Activated CD4-positive, alpha-beta T cell treated with anti-CD3 and anti-CD28 coated beads, Interleukin-10, Interleukin-2, amounts not matched to agents 100 ng/mL and 50 ng/mL, durations not matched to agents 16 hours and 8 hours (primary cell): ENCODE results near the gene MAP7D3.
"Not testable (repeated sequence)": the region's sequence is repeated elsewhere in the genome, so short reads cannot be mapped to it uniquely, and the experiment has no call there.

Experiments used
- DNase-seq: peaks from one replicate; pipeline ENCODE4 v3.0.0-alpha.2; 2020

The MAP7D3 gene

DNA sequence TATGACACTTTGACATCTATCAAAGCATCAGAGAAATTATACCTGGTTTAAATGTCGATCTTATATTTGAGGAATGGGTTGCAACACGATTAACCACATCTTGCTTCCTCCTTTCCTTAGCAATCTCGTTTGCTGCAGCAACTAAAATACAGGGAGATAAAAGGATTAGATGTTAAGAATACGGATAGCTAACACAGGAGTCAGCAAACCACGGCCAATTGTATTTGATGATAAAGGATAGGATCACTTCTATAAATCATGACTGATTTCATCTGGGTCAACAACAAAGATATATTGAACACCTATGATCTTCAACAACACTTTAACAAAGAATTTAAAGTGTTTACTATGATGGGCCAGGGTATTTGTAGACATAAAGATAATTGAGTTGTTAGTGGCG is 5.0 kb downstream of the MAP7D3 start:
- DNase-seq = no peak

DNA sequence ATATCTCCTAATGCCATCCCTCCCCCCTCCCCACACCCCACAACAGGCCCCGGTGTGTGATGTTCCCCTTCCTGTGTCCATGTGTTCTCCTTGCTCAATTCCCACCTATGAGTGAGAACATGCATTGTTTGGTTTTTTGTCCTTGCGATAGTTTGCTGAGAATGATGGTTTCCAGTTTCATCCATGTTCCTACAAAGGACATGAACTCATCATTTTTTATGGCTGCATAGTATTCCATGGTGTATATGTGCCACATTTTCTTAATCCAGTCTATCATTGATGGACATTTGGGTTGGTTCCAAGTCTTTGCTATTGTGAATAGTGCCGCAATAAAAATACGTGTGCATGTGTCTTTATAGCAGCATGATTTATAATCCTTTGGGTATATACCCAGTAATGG is 13.4 kb downstream of the MAP7D3 start:
- not testable (repeated sequence) for DNase-seq

DNA sequence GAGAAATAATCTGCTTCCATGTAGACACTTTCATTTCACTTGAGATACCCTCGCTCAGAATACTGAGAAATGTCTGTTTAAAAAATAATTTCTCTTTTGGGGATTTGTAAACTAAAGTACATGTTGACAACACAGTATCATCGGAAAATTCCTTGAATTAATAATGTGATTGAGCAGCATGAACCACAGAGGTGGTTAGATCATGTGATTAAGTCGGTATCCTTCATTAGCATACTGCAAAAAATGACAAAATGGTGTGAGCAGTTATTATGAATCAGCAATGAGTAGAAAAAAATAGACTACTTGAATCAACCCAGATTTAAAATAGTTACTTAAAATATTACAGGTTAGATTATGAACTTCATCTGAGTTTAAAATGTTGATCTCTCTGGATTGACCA is 14.1 kb downstream of the MAP7D3 start:
- no peak for DNase-seq

- DNase-seq = no peak
Measured at GRCh38 chrX:136228839-136229207, 22.4 kb downstream of the MAP7D3 start.

DNA sequence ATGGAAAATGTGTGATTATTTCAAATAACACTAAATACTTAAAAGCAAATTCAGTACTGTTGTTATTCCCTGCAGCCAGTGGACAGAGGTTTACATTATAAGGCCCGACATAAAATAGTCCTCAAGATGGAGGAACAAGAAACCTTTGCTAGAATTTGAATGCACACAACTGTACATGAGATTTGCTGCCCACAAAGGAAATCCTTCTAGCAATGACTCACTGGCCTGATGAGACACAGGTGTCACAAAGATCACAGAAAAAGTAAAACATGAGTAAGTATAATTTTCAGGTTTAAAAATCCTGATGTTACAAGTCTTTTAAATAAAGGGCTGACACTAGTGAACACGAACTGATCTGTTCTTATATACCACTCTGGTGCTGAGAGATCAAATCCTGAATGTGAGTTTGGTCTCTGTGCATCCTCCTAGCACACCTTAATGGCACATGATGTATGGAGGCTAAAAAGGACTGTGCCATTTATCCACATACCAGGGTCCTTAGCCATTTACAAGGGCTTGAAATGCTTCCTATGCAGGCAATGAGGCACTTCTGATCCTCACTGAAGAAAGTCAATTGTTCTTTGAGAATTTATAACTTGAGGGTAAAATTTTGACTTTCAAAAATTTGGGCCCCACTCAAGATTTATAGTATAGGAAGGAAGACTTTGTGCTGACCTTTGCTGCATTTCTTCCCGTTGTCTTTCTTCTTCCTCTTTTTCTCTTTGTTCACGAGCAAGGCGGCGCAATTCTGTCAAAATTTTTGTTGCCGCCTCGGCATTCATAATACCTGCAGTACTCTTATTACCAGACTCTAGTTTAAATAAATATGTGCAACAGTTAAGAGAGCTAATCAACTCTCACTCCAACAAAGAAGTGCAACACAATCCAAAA is 23.0 kb downstream of the MAP7D3 start:
- peak; percentile 66 for DNase-seq

- DNase-seq = no peak
Measured at GRCh38 chrX:136227074-136227473, 24.1 kb downstream of the MAP7D3 start.

- DNase-seq = no peak
Measured at GRCh38 chrX:136221851-136222513, 29.2 kb downstream of the MAP7D3 start.

- no peak for DNase-seq
Measured at GRCh38 chrX:136220951-136221350, 30.2 kb downstream of the MAP7D3 start.

DNA sequence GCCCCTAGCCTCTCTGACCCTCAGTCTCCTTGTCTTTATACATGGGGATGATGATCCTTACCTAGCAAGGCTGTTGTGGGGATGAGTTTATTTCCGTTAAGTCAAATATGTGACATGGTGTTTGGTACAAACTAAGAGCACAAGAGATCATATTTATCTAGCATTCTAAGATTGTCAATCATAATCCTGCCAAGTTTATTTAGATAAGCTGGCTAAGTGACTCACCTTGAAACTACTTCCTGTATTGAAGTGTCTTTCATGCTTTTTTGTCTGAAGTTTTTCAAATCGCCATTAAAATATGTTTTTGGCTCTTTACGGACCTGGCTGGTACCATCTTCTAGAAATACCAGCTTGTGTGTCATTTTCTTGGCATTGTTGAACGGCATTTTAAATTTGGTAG is 30.7 kb downstream of the MAP7D3 start:
- no peak for DNase-seq

DNA sequence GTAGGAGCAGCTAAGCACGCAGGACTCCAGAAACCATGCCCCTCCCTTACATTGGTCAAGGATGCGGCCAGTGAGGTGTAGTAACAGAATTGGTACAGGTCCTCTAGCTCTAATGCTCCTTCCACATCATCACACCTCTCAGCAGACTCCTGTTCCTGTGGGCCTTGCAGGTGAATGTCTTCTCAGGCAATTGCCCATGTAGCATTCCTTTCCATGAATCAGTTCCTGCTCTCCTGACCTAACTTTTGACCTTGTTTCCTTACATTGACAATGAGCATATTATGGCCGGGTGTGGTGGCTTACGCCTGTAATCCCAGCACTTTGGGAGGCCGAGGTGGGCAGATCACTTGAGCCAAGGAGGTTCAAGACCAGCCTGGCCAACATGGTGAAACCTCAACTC is 31.3 kb downstream of the MAP7D3 start:
- no peak for DNase-seq

GRCh38 chrX:136215559-136215958 is 35.6 kb downstream of the MAP7D3 start:
- no peak for DNase-seq

DNA sequence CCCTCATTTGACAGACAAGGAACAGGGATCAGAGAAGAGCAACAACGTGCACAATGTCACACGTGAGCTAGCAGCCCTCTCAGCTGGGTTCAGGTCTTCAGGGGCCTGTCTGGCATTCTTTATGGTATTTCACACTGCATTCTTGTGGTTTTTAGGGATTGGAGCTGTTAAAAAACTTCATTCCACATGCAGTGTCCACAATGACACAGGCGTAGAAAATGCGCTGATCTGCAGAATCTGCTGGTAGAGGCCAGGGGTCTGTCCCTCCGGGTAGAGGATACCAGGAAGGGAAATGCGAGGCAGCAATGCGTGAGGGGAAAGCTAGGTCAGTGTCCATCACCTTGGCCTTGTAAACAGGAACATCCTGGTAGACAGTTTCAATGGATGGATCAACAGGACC is 36.6 kb downstream of the MAP7D3 start:
- no peak for DNase-seq

DNA sequence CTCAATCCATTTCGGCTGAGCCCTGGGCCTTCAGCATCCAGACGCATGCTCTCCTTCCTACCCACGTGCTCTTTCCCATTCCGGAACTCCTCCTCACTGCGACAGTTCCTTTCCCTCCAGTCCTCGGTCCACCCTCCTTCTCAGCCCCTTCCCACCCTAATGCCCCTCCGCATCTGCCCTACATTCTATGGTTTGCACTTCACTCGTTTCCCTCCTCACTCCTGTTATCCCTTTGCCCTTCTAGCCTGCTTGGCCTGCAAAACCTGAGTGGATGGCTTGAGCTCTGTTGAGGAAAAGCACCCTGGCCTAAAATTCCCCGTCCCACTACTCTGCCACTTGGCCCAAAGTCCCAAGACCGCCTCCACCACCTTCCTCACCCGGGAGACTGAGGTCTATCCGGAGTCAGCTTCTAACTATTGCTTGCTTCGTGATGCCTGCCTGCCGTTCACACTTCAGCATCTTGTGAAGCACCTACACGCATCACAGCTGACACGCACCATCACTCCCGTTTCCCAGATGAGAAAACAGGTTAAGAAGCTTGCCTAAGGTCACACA is 38.6 kb downstream of the MAP7D3 start:
- no peak for DNase-seq

- no peak for DNase-seq
Measured at GRCh38 chrX:136211766-136212556, 39.2 kb downstream of the MAP7D3 start.

- DNase-seq = no peak
Measured at GRCh38 chrX:136210806-136211205, 40.4 kb downstream of the MAP7D3 start.

DNA sequence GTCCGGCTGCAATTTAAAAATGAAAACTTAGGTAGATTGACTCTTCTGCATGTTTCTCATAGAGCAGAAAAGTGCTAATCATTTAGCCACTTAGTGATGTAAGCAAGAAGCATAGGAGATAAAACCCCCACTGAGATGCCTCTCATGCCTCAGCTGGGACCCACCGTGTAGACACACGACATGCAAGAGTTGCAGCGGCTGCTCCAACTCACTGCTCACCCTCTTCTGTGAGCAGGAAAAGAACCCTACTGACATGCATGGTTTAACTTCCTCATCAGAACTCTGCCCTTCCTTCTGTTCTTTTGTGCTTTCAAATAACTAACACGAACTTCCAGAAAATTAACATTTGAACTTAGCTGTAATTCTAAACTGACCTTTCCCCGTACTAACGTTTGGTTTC is 41.0 kb downstream of the MAP7D3 start:
- no peak for DNase-seq

DNA sequence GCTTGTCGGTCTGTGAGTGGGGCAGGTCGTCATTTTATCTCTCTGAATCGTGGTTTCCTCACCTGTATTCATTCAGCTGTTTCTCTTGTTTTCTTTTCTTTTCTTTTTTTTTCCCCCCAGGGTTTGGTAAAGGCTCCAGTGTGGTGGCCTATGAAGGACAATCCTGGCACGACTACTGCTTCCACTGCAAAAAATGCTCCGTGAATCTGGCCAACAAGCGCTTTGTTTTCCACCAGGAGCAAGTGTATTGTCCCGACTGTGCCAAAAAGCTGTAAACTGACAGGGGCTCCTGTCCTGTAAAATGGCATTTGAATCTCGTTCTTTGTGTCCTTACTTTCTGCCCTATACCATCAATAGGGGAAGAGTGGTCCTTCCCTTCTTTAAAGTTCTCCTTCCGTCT is 41.4 kb downstream of the MAP7D3 start:
- no peak for DNase-seq

GRCh38 chrX:136209016-136209738 is 42.0 kb downstream of the MAP7D3 start:
- DNase-seq = peak; percentile 29

GRCh38 chrX:136207546-136207945 is 43.7 kb downstream of the MAP7D3 start:
- DNase-seq = no peak

- no peak for DNase-seq
Measured at GRCh38 chrX:136206916-136207315, 44.3 kb downstream of the MAP7D3 start.

GRCh38 chrX:136205882-136206380 is 45.3 kb downstream of the MAP7D3 start:
- DNase-seq = no peak

- DNase-seq = peak; percentile 20
Measured at GRCh38 chrX:136204571-136204970, 46.6 kb downstream of the MAP7D3 start.
